Activated CD4-positive, alpha-beta T cell treated with anti-CD3 and anti-CD28 coated beads, Interleukin-2, amount 10 ng/mL, durations not matched to agents 7 days and 5 days (primary cell): Measurements from ENCODE around the gene CCDC124. TPM values are rescaled to one million over a fixed set of nuclear protein-coding genes. Genes with fewer than 3 reads are reported as not detected.
"Not testable (repeated sequence)": the region's sequence is repeated elsewhere in the genome, so short reads cannot be mapped to it uniquely, and the experiment has no call there.

Experiments used
- CTCF ChIA-PET: fragments of 350-600 bp; sonication (Branson Sonifier 250); formaldehyde crosslinking; loops from one replicate; lab custom pipeline; 2021; ENCODE audit warnings: antibody characterized with exemption; lab: Charles Lee
- POLR2A ChIA-PET: fragments of 350-600 bp; sonication (Branson Sonifier 250); formaldehyde crosslinking; loops from one replicate; lab custom pipeline; 2021; ENCODE audit warnings: antibody characterized with exemption; lab: Charles Lee
- DNase-seq: peaks from one replicate; pipeline ENCODE4 v3.0.0-alpha.2; 2020
- H3K27ac Mint-ChIP-seq: one replicate; pipeline ENCODE4 v1.8.0; 2021; ENCODE audit warnings: mild to moderate bottlenecking, moderate library complexity, mixed read lengths
- H3K27me3 Mint-ChIP-seq: one replicate; pipeline ENCODE4 v1.8.0; 2021; ENCODE audit warnings: mixed read lengths
- H3K36me3 Mint-ChIP-seq: one replicate; pipeline ENCODE4 v1.8.0; 2021; ENCODE audit warnings: low read depth, mixed read lengths
- H3K4me1 Mint-ChIP-seq: one replicate; pipeline ENCODE4 v1.8.0; 2021; ENCODE audit warnings: mixed read lengths
- H3K4me3 Mint-ChIP-seq: one replicate; pipeline ENCODE4 v1.8.0; 2021; ENCODE audit warnings: mild to moderate bottlenecking, moderate library complexity, mixed read lengths
- H3K9me3 Mint-ChIP-seq: one replicate; pipeline ENCODE4 v1.8.0; 2021; ENCODE audit warnings: mixed read lengths
- total RNA-seq, 2 experiments: library from RNA; stranded (reverse); gene quantifications; one replicate each; pipeline ENCODE4 v1.2.3, GENCODE V29; 2021

CCDC124 gene
- total RNA-seq, 2 experiments from 2014 or later = 59.2 to 64.7 TPM

GRCh38 chr19:17915940-17916593, 16.7 kb upstream of the CCDC124 start:
- Mint-ChIP-seq H3K4me3 (no peak overlapping the region), H3K36me3 (no peaks in the 10 kb centered on the region), H3K9me3 (peaks cover 9% of the 10 kb centered on the region), H3K27ac (no peak overlapping the region), H3K4me1 (no peaks in the 10 kb centered on the region), H3K27me3 (peaks cover 1% of the 10 kb centered on the region)
- ChIA-PET CTCF (interaction anchor here (1.2 kb wide), 1 partner anchor 11 kb away, joined by 4 read pairs; no protein-coding TSS in a partner anchor), POLR2A (interaction anchor here (0.6 kb wide), 1 partner anchor 446 kb away, joined by 4 read pairs; the partner anchor contains the start of gene SLC27A1)
- no peak for DNase-seq

- H3K4me1 Mint-ChIP-seq, H3K36me3 Mint-ChIP-seq, H3K27me3 Mint-ChIP-seq, POLR2A ChIA-PET, H3K27ac Mint-ChIP-seq, DNase-seq, H3K4me3 Mint-ChIP-seq, CTCF ChIA-PET, H3K9me3 Mint-ChIP-seq: not testable (repeated sequence)
Measured at GRCh38 chr19:17918151-17918550, 14.7 kb upstream of the CCDC124 start.

- not testable (repeated sequence) for H3K4me1 Mint-ChIP-seq, H3K9me3 Mint-ChIP-seq
Measured at GRCh38 chr19:17919122-17919521, 13.7 kb upstream of the CCDC124 start.

GRCh38 chr19:17920527-17920926, 12.3 kb upstream of the CCDC124 start:
- no peak overlapping the region for H3K4me3 Mint-ChIP-seq
- H3K27me3 Mint-ChIP-seq = peaks cover 1% of the 10 kb centered on the region
- no peak for DNase-seq
- ChIA-PET CTCF (interaction anchor here (1.4 to 2.0 kb wide), 3 partner anchors 12 to 61 kb away, joined by 3 to 5 read pairs (median 4); partner anchors contain the start of genes CCDC124 and RPL18A), POLR2A (no interaction called here)
- H3K9me3 Mint-ChIP-seq = no peaks in the 10 kb centered on the region
- no peak overlapping the region for H3K27ac Mint-ChIP-seq
- no peaks in the 10 kb centered on the region for H3K4me1 Mint-ChIP-seq
- no peaks in the 10 kb centered on the region for H3K36me3 Mint-ChIP-seq

More at GRCh38 chr19:17919122-17919521, 13.7 kb upstream of the CCDC124 start:
- DNase-seq, H3K27me3 Mint-ChIP-seq, H3K4me3 Mint-ChIP-seq, H3K36me3 Mint-ChIP-seq, POLR2A ChIA-PET, H3K27ac Mint-ChIP-seq: not testable (repeated sequence)
- CTCF ChIA-PET = interaction anchor here (2.0 kb wide), 1 partner anchor 14 kb away, joined by 5 read pairs; the partner anchor contains the start of gene CCDC124

- no peak for DNase-seq
- POLR2A ChIA-PET = no interaction called here
- H3K27ac Mint-ChIP-seq = no peak overlapping the region
- H3K4me3 Mint-ChIP-seq = no peak overlapping the region
- CTCF ChIA-PET = no interaction called here
- no peaks in the 10 kb centered on the region for H3K36me3 Mint-ChIP-seq
- no peaks in the 10 kb centered on the region for H3K9me3 Mint-ChIP-seq
- H3K4me1 Mint-ChIP-seq = no peaks in the 10 kb centered on the region
- H3K27me3 Mint-ChIP-seq = peaks cover 1% of the 10 kb centered on the region
Measured at GRCh38 chr19:17922138-17922537, 10.7 kb upstream of the CCDC124 start.

- Mint-ChIP-seq H3K4me1 (peaks cover 6% of the 10 kb centered on the region), H3K4me3 (no peak overlapping the region), H3K27me3 (no peaks in the 10 kb centered on the region), H3K36me3 (no peaks in the 10 kb centered on the region), H3K9me3 (no peaks in the 10 kb centered on the region), H3K27ac (no peak overlapping the region)
- no peak for DNase-seq
- ChIA-PET POLR2A (no interaction called here), CTCF (interaction anchor here (0.6 to 1.2 kb wide), 5 partner anchors 9 to 233 kb away, joined by 3 to 6 read pairs (median 5); partner anchors contain the start of gene RPL18A)
Measured at GRCh38 chr19:17926044-17926443, 6.8 kb upstream of the CCDC124 start.

GRCh38 chr19:17929056-17929455, 3.8 kb upstream of the CCDC124 start:
- POLR2A ChIA-PET = no interaction called here
- Mint-ChIP-seq H3K36me3 (no peaks in the 10 kb centered on the region), H3K4me1 (peaks cover 28% of the 10 kb centered on the region), H3K9me3 (no peaks in the 10 kb centered on the region), H3K27ac (no peak overlapping the region), H3K4me3 (no peak overlapping the region), H3K27me3 (no peaks in the 10 kb centered on the region)
- CTCF ChIA-PET = interaction anchor here (2.1 to 10.3 kb wide), 2 partner anchors 9 to 72 kb away, joined by 12 to 326 read pairs; partner anchors contain the start of genes JAK3 and RPL18A
- DNase-seq = no peak

GRCh38 chr19:17931532-17932191, 1.2 kb upstream of the CCDC124 start:
- Mint-ChIP-seq H3K36me3 (no peaks in the 10 kb centered on the region), H3K9me3 (no peaks in the 10 kb centered on the region), H3K27me3 (no peaks in the 10 kb centered on the region), H3K27ac (peak overlapping the region; percentile 80), H3K4me3 (peak overlapping the region; percentile 41), H3K4me1 (peaks cover 31% of the 10 kb centered on the region)
- CTCF ChIA-PET = interaction anchor here (0.6 to 10.3 kb wide), 43 partner anchors 13 to 543 kb away, joined by 3 to 326 read pairs (median 4); partner anchors contain the start of genes ARRDC2, JAK3, MVB12A and RPL18A
- no peak for DNase-seq
- POLR2A ChIA-PET = interaction anchor here (1.4 to 2.5 kb wide), 3 partner anchors 61 to 72 kb away, joined by 3 to 38 read pairs (median 7); partner anchors contain the start of gene RPL18A

GRCh38 chr19:17933414-17934129, 757 bp downstream of the CCDC124 start:
- ChIA-PET CTCF (interaction anchor here (0.7 to 10.3 kb wide), 43 partner anchors 11 to 545 kb away, joined by 3 to 326 read pairs (median 4); partner anchors contain the start of genes ARRDC2, IL12RB1, JAK3 and MAP1S), POLR2A (interaction anchor here (0.6 to 2.2 kb wide), 4 partner anchors 9 to 74 kb away, joined by 3 to 38 read pairs (median 4); partner anchors contain the start of genes RPL18A and SLC5A5)
- H3K27ac Mint-ChIP-seq = peak overlapping the region; percentile 97

GRCh38 chr19:17936379-17936778, 3.6 kb downstream of the CCDC124 start:
- Mint-ChIP-seq H3K4me3 (no peak overlapping the region), H3K4me1 (peaks cover 26% of the 10 kb centered on the region), H3K36me3 (peaks cover 7% of the 10 kb centered on the region), H3K9me3 (no peaks in the 10 kb centered on the region), H3K27ac (no peak overlapping the region), H3K27me3 (no peaks in the 10 kb centered on the region)
- ChIA-PET POLR2A (no interaction called here), CTCF (interaction anchor here (0.9 to 10.3 kb wide), 4 partner anchors 15 to 80 kb away, joined by 3 to 326 read pairs (median 24); partner anchors contain the start of genes JAK3 and RPL18A)
- DNase-seq = no peak

More at GRCh38 chr19:17933414-17934129, 757 bp downstream of the CCDC124 start:
- DNase-seq = no peak
- Mint-ChIP-seq H3K27me3 (no peaks in the 10 kb centered on the region), H3K4me3 (peak overlapping the region; percentile 93), H3K9me3 (no peaks in the 10 kb centered on the region), H3K4me1 (peaks cover 33% of the 10 kb centered on the region), H3K36me3 (peaks cover 4% of the 10 kb centered on the region)

- H3K36me3 Mint-ChIP-seq = peaks cover 7% of the 10 kb centered on the region
- H3K4me1 Mint-ChIP-seq = peaks cover 17% of the 10 kb centered on the region
- no peak for DNase-seq
- H3K4me3 Mint-ChIP-seq = no peak overlapping the region
- no peak overlapping the region for H3K27ac Mint-ChIP-seq
- ChIA-PET POLR2A (interaction anchor here (1.2 kb wide), 1 partner anchor 60 kb away, joined by 5 read pairs; no protein-coding TSS in a partner anchor), CTCF (interaction anchor here (0.7 to 10.3 kb wide), 24 partner anchors 8 to 342 kb away, joined by 3 to 326 read pairs (median 4); partner anchors contain the start of genes JAK3, PIK3R2, RPL18A and SLC5A5)
- H3K27me3 Mint-ChIP-seq = no peaks in the 10 kb centered on the region
- no peaks in the 10 kb centered on the region for H3K9me3 Mint-ChIP-seq
Measured at GRCh38 chr19:17937371-17937900, 4.6 kb downstream of the CCDC124 start.
